ENCODE results near the gene MAN2B2. TPM values are rescaled to one million over a fixed set of nuclear protein-coding genes. Genes with fewer than 3 reads are reported as not detected.

MAN2B2 gene
- total RNA-seq, 1 experiment from 2014 or later, result 20.1 TPM

- no peak overlapping the region for H3K27ac ChIP-seq (ENCODE audit: low read length)
- no peak overlapping the region for H3K4me2 ChIP-seq (ENCODE audit: low read depth, low read length, poor library complexity, severe bottlenecking)
- no peak overlapping the region for H2AFZ ChIP-seq (ENCODE audit: low read length)
- H4K20me1 ChIP-seq (ENCODE audit: insufficient read depth, low read depth, low read length), result no peaks in the 10 kb centered on the region
- H3K9ac ChIP-seq (ENCODE audit: low read length), result no peak overlapping the region
- DNase-seq, result no peak
- H3K36me3 ChIP-seq (ENCODE audit: insufficient read depth, low read length), result peaks cover 38% of the 10 kb centered on the region
- peaks cover 6% of the 10 kb centered on the region; the same call in 1 of the 2 replicates for H3K9me3 ChIP-seq (ENCODE audit: low read length)
- H3K9me2 ChIP-seq (replicated peaks; ENCODE audit: insufficient read depth, low read length), result no peaks in the 10 kb centered on the region
- no peak overlapping the region for H3K4me3 ChIP-seq (ENCODE audit: low read length)
- no peaks in the 10 kb centered on the region for H3K27me3 ChIP-seq (ENCODE audit: low read length)
- H3K4me1 ChIP-seq (ENCODE audit: low read length), result no peaks in the 10 kb centered on the region
- no peaks in the 10 kb centered on the region for H3K79me2 ChIP-seq (ENCODE audit: low read length)
These were observed 30.6 kb downstream of the MAN2B2 start for GRCh38 chr4:6605605-6606004.

GRCh38 chr4:6606465-6607235 is 31.7 kb downstream of the MAN2B2 start:
- H3K36me3 ChIP-seq (ENCODE audit: insufficient read depth, low read length), result peaks cover 35% of the 10 kb centered on the region
- no peak overlapping the region for H3K4me2 ChIP-seq (ENCODE audit: low read depth, low read length, poor library complexity, severe bottlenecking)
- no peaks in the 10 kb centered on the region for H3K27me3 ChIP-seq (ENCODE audit: low read length)
- H3K9ac ChIP-seq (ENCODE audit: low read length), result no peak overlapping the region
- no peak for DNase-seq
- no peak overlapping the region for H3K4me3 ChIP-seq (ENCODE audit: low read length)
- no peak overlapping the region for H2AFZ ChIP-seq (ENCODE audit: low read length)
- no peaks in the 10 kb centered on the region for H3K9me2 ChIP-seq (replicated peaks; ENCODE audit: insufficient read depth, low read length)
- no peaks in the 10 kb centered on the region for H3K4me1 ChIP-seq (ENCODE audit: low read length)
- no peak overlapping the region for H3K27ac ChIP-seq (ENCODE audit: low read length)
- no peaks in the 10 kb centered on the region for H3K79me2 ChIP-seq (ENCODE audit: low read length)
- H4K20me1 ChIP-seq (ENCODE audit: insufficient read depth, low read depth, low read length), result no peaks in the 10 kb centered on the region
- peaks cover 6% of the 10 kb centered on the region; the same call in 1 of the 2 replicates for H3K9me3 ChIP-seq (ENCODE audit: low read length)

- H3K79me2 ChIP-seq (ENCODE audit: low read length), result no peaks in the 10 kb centered on the region
- no peaks in the 10 kb centered on the region for H4K20me1 ChIP-seq (ENCODE audit: insufficient read depth, low read depth, low read length)
- peaks cover 6% of the 10 kb centered on the region; the same call in 1 of the 2 replicates for H3K9me3 ChIP-seq (ENCODE audit: low read length)
- DNase-seq, result no peak
- no peaks in the 10 kb centered on the region for H3K9me2 ChIP-seq (replicated peaks; ENCODE audit: insufficient read depth, low read length)
- H3K4me3 ChIP-seq (ENCODE audit: low read length), result no peak overlapping the region
- no peaks in the 10 kb centered on the region for H3K4me1 ChIP-seq (ENCODE audit: low read length)
- H3K9ac ChIP-seq (ENCODE audit: low read length), result no peak overlapping the region
- H3K36me3 ChIP-seq (ENCODE audit: insufficient read depth, low read length), result peaks cover 38% of the 10 kb centered on the region
- H3K4me2 ChIP-seq (ENCODE audit: low read depth, low read length, poor library complexity, severe bottlenecking), result no peak overlapping the region
- no peak overlapping the region for H3K27ac ChIP-seq (ENCODE audit: low read length)
- no peak overlapping the region for H2AFZ ChIP-seq (ENCODE audit: low read length)
- H3K27me3 ChIP-seq (ENCODE audit: low read length), result no peaks in the 10 kb centered on the region
These were observed 32.5 kb downstream of the MAN2B2 start for GRCh38 chr4:6607368-6608055.

GRCh38 chr4:6608758-6609414 is 33.9 kb downstream of the MAN2B2 start:
- H3K4me1 ChIP-seq (ENCODE audit: low read length), result no peaks in the 10 kb centered on the region
- no peak overlapping the region for H3K4me3 ChIP-seq (ENCODE audit: low read length)
- no peak overlapping the region for H3K4me2 ChIP-seq (ENCODE audit: low read depth, low read length, poor library complexity, severe bottlenecking)
- H3K36me3 ChIP-seq (ENCODE audit: insufficient read depth, low read length), result peaks cover 28% of the 10 kb centered on the region
- H3K79me2 ChIP-seq (ENCODE audit: low read length), result no peaks in the 10 kb centered on the region
- no peak overlapping the region for H2AFZ ChIP-seq (ENCODE audit: low read length)
- H3K9ac ChIP-seq (ENCODE audit: low read length), result no peak overlapping the region
- H3K27me3 ChIP-seq (ENCODE audit: low read length), result no peaks in the 10 kb centered on the region
- H4K20me1 ChIP-seq (ENCODE audit: insufficient read depth, low read depth, low read length), result no peaks in the 10 kb centered on the region
- no peak for DNase-seq
- H3K9me2 ChIP-seq (replicated peaks; ENCODE audit: insufficient read depth, low read length), result no peaks in the 10 kb centered on the region
- no peak overlapping the region for H3K27ac ChIP-seq (ENCODE audit: low read length)
- H3K9me3 ChIP-seq (ENCODE audit: low read length), result peaks cover 6% of the 10 kb centered on the region; the same call in 1 of the 2 replicates

- Histone ChIP-seq H3K9ac (ENCODE audit: low read length) (no peak overlapping the region), H3K36me3 (ENCODE audit: insufficient read depth, low read length) (peaks cover 25% of the 10 kb centered on the region), H3K9me2 (replicated peaks; ENCODE audit: insufficient read depth, low read length) (no peaks in the 10 kb centered on the region), H3K9me3 (ENCODE audit: low read length) (peaks cover 5% of the 10 kb centered on the region; the same call in 1 of the 2 replicates), H3K4me1 (ENCODE audit: low read length) (no peaks in the 10 kb centered on the region), H3K4me2 (ENCODE audit: low read depth, low read length, poor library complexity, severe bottlenecking) (no peak overlapping the region), H4K20me1 (ENCODE audit: insufficient read depth, low read depth, low read length) (no peaks in the 10 kb centered on the region), H2AFZ (ENCODE audit: low read length) (no peak overlapping the region), H3K27ac (ENCODE audit: low read length) (no peak overlapping the region), H3K79me2 (ENCODE audit: low read length) (no peaks in the 10 kb centered on the region), H3K4me3 (ENCODE audit: low read length) (no peak overlapping the region), H3K27me3 (ENCODE audit: low read length) (no peaks in the 10 kb centered on the region)
- no peak for DNase-seq
These were observed 34.6 kb downstream of the MAN2B2 start for GRCh38 chr4:6609415-6610079.

GRCh38 chr4:6610856-6611430 is 36.0 kb downstream of the MAN2B2 start:
- no peaks in the 10 kb centered on the region for H3K79me2 ChIP-seq (ENCODE audit: low read length)
- no peak overlapping the region for H3K9ac ChIP-seq (ENCODE audit: low read length)
- no peaks in the 10 kb centered on the region for H3K27me3 ChIP-seq (ENCODE audit: low read length)
- H3K27ac ChIP-seq (ENCODE audit: low read length), result no peak overlapping the region
- no peak overlapping the region for H2AFZ ChIP-seq (ENCODE audit: low read length)
- H3K9me2 ChIP-seq (replicated peaks; ENCODE audit: insufficient read depth, low read length), result no peaks in the 10 kb centered on the region
- H3K4me1 ChIP-seq (ENCODE audit: low read length), result no peaks in the 10 kb centered on the region
- H3K4me3 ChIP-seq (ENCODE audit: low read length), result no peak overlapping the region
- no peak for DNase-seq
- H3K36me3 ChIP-seq (ENCODE audit: insufficient read depth, low read length), result peaks cover 17% of the 10 kb centered on the region; the same call in 1 of the 2 replicates
- H4K20me1 ChIP-seq (ENCODE audit: insufficient read depth, low read depth, low read length), result no peaks in the 10 kb centered on the region
- no peak overlapping the region for H3K4me2 ChIP-seq (ENCODE audit: low read depth, low read length, poor library complexity, severe bottlenecking)
- no peaks in the 10 kb centered on the region for H3K9me3 ChIP-seq (ENCODE audit: low read length)

GRCh38 chr4:6612961-6613675 is 38.1 kb downstream of the MAN2B2 start:
- H3K4me2 ChIP-seq (ENCODE audit: low read depth, low read length, poor library complexity, severe bottlenecking), result no peak overlapping the region

More at GRCh38 chr4:6612961-6613675, 38.1 kb downstream of the MAN2B2 start:
- no peaks in the 10 kb centered on the region for H3K27me3 ChIP-seq (ENCODE audit: low read length)
- no peak overlapping the region for H3K9ac ChIP-seq (ENCODE audit: low read length)
- no peak overlapping the region for H3K4me3 ChIP-seq (ENCODE audit: low read length)
- H3K79me2 ChIP-seq (ENCODE audit: low read length), result no peaks in the 10 kb centered on the region
- DNase-seq, result no peak
- no peak overlapping the region for H3K27ac ChIP-seq (ENCODE audit: low read length)
- H3K4me1 ChIP-seq (ENCODE audit: low read length), result no peaks in the 10 kb centered on the region
- H2AFZ ChIP-seq (ENCODE audit: low read length), result no peak overlapping the region
- no peaks in the 10 kb centered on the region for H4K20me1 ChIP-seq (ENCODE audit: insufficient read depth, low read depth, low read length)
- H3K36me3 ChIP-seq (ENCODE audit: insufficient read depth, low read length), result peaks cover 7% of the 10 kb centered on the region; the same call in 1 of the 2 replicates
- H3K9me2 ChIP-seq (replicated peaks; ENCODE audit: insufficient read depth, low read length), result no peaks in the 10 kb centered on the region
- no peaks in the 10 kb centered on the region for H3K9me3 ChIP-seq (ENCODE audit: low read length)
